HL-60/S4 (cell line): Measurements from ENCODE around the gene SPINDOC.
"Not testable (repeated sequence)": the region's sequence is repeated elsewhere in the genome, so short reads cannot be mapped to it uniquely, and the experiment has no call there.

Experiments
- in situ Hi-C: fragments of 300-500 bp; cut with MboI; formaldehyde crosslinking; loops from 2 replicates; pipeline ENCODE4 v1.14.3; 2022; ENCODE audit warnings: low sequenced_read_pairs

The SPINDOC gene

GRCh38 chr11:63847363-63847762, 34.1 kb downstream of the SPINDOC start:
- in situ Hi-C loops, result no loop called here

DNA sequence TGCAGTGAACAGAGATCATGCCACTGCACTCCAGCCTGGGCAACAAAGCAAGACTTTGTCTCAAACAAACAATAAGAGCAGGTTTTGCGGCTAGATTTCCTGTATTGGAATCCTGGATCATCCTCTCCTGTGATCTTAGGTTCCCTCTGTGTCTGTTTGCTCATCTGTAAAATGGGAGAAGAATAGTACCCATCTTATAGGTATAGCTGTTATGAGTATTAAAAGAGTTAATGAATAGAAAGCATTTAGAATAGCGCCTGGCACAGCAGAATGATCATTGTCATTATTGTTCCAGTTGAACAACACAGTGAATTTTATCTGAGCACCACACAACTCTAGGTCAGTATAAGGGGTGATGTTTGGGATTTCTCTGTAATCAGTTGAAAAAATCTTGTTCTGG, 36.4 kb downstream of the SPINDOC start:
- in situ Hi-C loops, result no loop called here

- in situ Hi-C loops, result no loop called here
Observed at GRCh38 chr11:63850920-63851319, 37.7 kb downstream of the SPINDOC start.

GRCh38 chr11:63851364-63851763, 38.1 kb downstream of the SPINDOC start:
- in situ Hi-C loops, result no loop called here

DNA sequence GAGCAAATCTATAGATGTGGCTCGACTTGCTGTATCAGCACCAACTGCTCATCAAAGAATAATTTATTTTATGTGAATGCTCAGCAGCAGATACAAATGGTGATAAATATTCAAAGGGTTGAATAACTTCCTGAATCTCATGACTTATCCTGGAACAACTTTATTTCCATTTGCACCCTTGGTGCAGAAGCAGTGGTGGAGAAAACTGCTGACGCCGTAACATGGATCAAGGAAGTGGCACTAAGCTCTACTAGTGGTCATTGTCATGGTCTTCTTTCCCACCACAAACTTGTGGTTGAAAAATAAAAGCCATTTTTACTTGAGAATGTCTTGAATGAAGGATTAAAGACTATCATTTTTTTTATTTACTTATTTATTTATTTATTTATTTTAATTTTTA, 40.2 kb downstream of the SPINDOC start:
- in situ Hi-C loops, result no loop called here

GRCh38 chr11:63854696-63855095, 41.4 kb downstream of the SPINDOC start:
- in situ Hi-C loops, result no loop called here

DNA sequence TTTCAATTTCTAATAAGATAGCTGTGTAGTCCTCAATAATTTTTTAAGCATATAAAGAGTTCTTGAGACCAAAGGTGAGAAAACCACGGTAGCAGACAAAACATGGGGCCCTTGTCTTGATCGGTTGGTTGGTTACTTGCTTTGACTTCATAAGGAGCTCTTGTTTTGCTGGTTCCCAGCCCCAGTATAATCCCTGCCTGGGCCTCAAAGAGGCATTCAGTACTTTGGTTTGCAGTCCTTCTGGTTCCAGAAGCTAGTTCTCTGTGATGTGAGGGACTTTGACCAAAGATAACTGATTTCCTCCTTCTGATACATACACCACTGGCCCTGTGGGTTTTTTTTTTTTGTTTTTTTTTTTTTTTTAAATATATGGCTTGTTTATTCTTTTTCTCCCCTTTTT, 42.7 kb downstream of the SPINDOC start:
- in situ Hi-C loops, result no loop called here

GRCh38 chr11:63858628-63859550, 45.6 kb downstream of the SPINDOC start:
- in situ Hi-C loops, result no loop called here

GRCh38 chr11:63862923-63863322, 49.7 kb downstream of the SPINDOC start:
- in situ Hi-C loops, result no loop called here

- in situ Hi-C loops, result not testable (repeated sequence)
Observed at GRCh38 chr11:63863620-63864019, 50.4 kb downstream of the SPINDOC start.

DNA sequence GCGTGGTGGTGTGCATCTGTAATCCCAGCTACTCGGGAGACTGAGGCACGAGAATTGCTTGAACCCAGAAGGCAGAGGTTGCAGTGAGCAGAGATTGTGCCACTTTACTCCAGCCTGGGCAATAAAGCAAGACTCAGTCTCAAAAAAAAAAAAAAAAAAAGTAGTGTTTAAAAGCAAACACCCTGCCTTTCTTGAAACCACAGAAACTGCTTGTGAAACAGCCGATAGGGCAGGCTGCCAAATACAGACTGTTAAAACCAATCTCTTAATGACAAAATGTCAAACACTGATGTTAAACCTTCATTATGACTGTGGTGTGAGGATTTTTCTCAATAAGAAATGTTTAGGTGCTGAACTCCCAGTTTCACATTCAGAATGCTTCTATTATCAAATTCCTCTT, 53.0 kb downstream of the SPINDOC start:
- in situ Hi-C loops, result no loop called here

DNA sequence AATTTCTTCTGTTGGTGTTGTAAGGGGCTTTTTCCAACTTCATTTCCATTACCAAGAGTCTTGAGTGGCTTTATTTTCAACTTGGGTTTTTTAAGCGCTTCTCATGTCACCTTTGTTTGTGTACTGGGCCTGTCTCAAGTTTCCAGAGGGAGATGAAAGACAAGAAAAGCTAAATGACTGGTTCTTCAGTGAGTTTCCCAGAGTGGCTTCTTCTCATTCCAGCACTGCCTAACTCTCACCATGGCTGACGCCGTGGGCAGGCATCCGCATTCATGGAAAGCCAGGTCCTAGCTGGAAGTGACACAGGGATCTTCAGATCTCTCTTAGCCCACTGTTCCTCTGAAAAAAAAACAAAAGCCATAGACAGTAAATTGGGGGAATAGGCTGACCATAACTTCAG, 54.3 kb downstream of the SPINDOC start:
- in situ Hi-C loops, result no loop called here

DNA sequence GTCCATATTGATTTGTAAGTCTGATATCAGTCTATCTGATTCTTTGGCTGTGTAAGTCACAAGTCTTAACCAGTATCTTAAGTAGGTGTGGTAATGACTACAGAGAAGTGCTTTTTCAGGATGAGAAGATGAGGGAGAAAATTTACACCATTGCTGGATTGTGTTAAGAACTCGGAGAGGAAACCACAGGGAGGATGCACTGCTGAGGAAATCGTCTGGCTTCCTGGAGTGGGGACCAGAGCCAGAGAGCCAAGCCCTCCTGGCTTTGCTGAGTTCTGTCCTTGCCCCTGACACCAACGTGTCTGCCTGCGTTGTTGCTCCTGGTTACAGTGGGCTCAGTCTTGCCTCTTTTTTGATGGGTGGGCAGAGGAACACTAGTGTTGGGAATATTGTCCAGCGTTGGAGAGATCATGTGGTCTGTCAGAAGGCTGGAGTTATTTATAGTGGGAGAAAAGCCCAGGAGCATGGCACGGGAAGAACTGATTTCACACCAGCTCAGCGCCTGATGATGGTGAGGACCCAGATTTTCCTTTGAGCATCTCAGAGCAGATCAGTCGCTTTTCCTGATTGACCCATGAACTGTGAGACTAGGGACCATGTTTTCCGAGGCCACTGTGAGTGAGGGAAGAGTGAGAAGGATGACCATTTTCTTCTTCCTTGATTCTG, 55.3 kb downstream of the SPINDOC start:
- in situ Hi-C loops, result no loop called here

DNA sequence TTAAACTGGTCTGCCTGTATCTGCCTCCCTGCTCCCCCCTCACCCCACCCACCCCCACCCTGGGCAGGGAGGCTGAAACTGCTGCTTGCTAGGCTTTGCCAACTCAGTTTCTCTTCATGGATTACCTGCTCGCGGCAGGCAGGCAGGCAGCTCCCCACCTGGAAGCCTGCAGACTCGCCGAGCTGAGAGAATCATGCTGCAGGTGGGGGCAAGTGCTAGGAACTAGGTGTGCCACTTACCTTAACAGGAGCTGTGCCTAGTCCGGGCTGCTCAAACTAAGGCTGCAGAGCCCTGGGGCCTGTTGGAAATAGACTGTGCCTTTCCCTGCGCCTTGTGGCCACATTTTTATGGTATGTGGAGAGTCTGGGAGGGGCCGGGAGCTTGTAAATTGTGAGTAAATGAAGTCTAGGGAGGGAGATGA, 55.9 kb downstream of the SPINDOC start:
- in situ Hi-C loops, result no loop called here

DNA sequence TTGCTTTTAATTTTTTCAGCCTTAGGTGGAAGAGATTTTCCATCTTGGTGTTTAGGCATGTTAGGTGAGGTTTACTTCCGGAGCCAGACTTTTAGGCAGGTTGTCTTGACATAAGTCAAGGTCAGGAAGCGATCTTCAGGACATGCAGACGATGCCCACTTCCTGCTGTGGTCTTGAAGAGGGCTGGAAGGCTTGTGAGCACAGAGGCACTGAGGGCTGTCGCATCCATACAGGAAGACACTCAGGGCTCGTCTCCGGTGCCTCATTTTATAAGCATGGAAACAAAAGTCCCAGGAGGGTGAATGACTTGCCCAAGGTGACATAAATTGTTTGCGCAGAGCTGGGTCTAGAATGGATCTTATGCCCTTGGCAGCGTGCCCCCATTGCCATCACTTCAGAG, 56.4 kb downstream of the SPINDOC start:
- in situ Hi-C loops, result no loop called here

DNA sequence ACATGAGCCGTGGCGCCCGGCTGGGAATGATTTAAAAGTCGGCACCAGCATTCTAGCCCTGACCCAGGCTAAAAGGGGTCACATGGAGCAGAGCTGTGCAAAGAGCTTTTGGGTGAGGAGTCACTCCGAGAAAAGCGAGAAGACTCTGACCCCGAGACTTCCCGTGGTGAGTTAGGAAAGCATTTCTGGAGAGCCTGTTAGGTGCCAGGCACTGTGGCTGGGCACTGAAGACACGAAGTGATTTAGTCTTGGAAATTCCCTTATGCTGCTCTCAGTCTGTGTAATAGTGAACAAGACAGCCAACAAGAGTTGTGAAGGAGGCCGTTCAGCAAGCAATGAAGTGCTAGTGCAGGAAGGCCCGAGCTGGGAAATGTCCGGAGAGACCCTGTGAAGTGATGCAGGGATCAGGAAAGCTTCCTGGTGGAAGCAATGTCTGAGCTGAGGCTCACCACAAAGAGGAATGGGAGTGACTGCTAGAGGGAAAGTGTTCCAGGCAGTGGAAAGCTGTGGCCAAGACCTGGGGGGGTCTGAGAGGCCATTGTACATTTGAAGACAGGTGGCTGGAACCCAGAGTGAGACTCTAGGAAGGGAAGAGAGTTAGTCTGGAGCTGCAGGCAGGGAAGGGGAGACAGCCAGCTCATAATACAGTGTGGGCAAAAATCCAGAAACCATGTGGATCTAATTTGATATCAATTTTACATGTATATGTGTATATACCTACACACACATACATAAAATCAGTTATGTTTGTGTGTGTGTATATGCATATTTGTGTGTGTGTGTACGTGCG, 57.3 kb downstream of the SPINDOC start:
- in situ Hi-C loops, result no loop called here

DNA sequence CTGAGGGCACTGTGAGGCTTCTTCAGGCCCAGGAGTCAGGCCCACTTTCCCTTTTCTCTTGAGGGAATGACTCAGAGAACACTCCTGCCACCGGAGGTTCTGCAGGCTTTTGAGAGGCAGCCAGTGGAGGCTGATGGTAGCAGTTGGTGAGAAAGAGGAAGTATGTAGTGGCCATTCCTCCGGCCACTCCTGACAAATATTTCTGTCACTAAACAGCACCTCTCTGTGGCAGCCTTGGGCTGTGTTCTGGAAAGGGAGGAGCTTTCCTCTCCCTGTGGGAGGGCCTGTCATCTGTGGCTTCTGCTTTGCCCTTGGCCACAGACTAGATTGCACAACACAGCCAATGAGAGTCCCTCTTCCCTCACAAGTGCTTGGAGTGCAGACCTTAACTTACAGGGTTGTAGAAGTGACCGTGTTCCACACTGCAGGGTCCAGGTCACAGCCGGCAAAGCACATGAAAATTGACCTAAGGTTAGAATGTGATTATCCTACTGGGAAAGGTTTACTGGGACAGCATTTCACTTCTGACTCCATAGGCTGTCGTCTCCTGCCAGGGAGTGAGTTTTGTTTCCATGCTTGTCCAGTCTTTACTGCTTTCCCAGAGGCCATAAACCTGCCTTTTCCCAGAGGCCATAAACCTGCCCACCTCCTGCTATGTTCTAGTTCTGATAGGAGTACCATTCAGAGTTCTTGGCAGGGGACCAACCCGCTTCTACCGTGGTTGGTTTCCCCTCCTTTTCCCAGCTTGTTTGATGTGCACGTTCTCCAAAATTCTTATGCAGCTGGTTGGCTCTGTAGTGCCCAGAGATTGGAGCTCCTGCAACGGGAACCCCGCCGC, 58.9 kb downstream of the SPINDOC start:
- in situ Hi-C loops, result no loop called here

DNA sequence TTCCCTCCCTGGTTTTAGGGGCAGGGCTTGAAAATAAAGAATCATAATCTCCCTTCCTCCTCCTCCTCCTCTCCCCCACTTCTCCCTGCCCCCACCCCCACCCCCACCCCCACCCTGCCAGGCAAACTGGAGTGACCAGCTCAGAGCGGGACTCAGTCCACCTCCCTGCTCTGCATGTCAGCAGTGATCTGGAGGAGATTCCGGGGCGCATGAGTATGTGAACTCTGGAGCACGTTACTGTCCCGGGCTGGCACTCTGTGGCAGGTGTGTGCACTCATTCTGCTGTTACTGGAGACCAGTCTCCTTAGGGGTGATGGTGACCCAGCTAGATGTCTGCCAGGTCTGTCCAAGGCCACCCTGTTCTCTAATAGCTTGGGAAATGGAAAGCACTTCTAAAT, 59.5 kb downstream of the SPINDOC start:
- in situ Hi-C loops, result no loop called here

- in situ Hi-C loops, result no loop called here
Observed at GRCh38 chr11:63873311-63873710, 60.1 kb downstream of the SPINDOC start.

DNA sequence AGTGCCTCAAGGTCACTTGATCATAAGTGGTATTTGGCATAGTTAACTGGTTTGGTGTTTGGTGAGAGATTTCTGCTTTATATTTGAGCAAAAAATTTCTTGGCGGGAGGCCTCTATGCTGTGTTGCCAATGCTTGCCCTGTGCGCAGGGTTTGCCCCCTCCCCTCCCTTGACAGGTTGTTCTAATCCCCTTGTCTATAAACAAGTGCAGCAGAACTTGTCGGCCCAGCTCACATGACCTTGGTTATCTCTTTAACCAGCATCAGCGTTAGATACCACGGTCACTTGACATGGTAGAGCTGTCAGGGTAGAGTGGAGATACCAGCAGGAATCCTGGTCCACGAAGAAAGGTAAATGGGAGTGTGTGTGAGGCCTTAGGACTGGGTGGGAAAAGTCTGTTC, 61.3 kb downstream of the SPINDOC start:
- in situ Hi-C loops, result no loop called here
